OCI-LY1 (cell line): ENCODE results near the gene CELF2.
"Not testable (repeated sequence)": the region's sequence is repeated elsewhere in the genome, so short reads cannot be mapped to it uniquely, and the experiment has no call there.

Source experiments
- H2AFZ ChIP-seq: fragments of 200-600 bp; sonication (generic), shearing (Covaris generic); 2 replicates; pipeline ENCODE4 v1.6.0; 2014; ENCODE audit warnings: antibody characterized with exemption, mild to moderate bottlenecking, low read length
- H3F3A ChIP-seq: fragments of 200-600 bp; sonication (generic), shearing (Covaris generic); 2 replicates; pipeline ENCODE4 v1.6.0; 2014; ENCODE audit warnings: mild to moderate bottlenecking, antibody characterized with exemption, low read length, moderate library complexity; ENCODE audit not compliant: insufficient read depth
- H3K27ac ChIP-seq: fragments of 200-600 bp; sonication (generic); 2 replicates; pipeline ENCODE4 v1.5.1; 2014; ENCODE audit warnings: low read length, mixed run types, mild to moderate bottlenecking, low read depth; ENCODE audit not compliant: poor library complexity, severe bottlenecking
- H3K27me3 ChIP-seq: fragments of 200-600 bp; sonication (generic); 2 replicates; pipeline ENCODE4 v1.6.0; 2014; ENCODE audit warnings: antibody characterized with exemption, mild to moderate bottlenecking, low read length, moderate library complexity; ENCODE audit not compliant: insufficient read depth
- H3K36me3 ChIP-seq: fragments of 200-600 bp; sonication (generic); 2 replicates; pipeline ENCODE4 v1.6.1; 2014; ENCODE audit warnings: mild to moderate bottlenecking, antibody characterized with exemption, low read length, moderate library complexity, mixed read lengths; ENCODE audit not compliant: insufficient read depth
- H3K4me1 ChIP-seq: fragments of 200-600 bp; sonication (generic); 2 replicates; pipeline ENCODE4 v1.5.1; 2014; ENCODE audit warnings: mild to moderate bottlenecking, low read length, moderate library complexity; ENCODE audit not compliant: insufficient read depth, severe bottlenecking
- H3K4me2 ChIP-seq: fragments of 200-600 bp; sonication (generic), shearing (Covaris generic); 2 replicates; pipeline ENCODE4 v1.6.1; 2014; ENCODE audit warnings: low read length
- H3K4me3 ChIP-seq: fragments of 200-600 bp; sonication (generic); 2 replicates; pipeline ENCODE4 v1.5.1; 2014; ENCODE audit warnings: low read length, low read depth, mild to moderate bottlenecking, mixed read lengths; ENCODE audit not compliant: poor library complexity, severe bottlenecking
- H3K79me2 ChIP-seq: fragments of 200-600 bp; shearing (Covaris generic); 2 replicates; pipeline ENCODE4 v1.6.1; 2016; ENCODE audit warnings: mixed run types, low read length, mixed read lengths; ENCODE audit not compliant: insufficient read depth
- H3K9ac ChIP-seq: fragments of 200-600 bp; sonication (generic), shearing (Covaris generic); 2 replicates; pipeline ENCODE4 v1.6.1; 2014; ENCODE audit warnings: mild to moderate bottlenecking, low read length, mixed read lengths
- H3K9me2 ChIP-seq: fragments of 200-600 bp; sonication (generic), shearing (Covaris generic); 2 replicates; pipeline ENCODE4 v1.6.1; 2014; ENCODE audit warnings: low read depth, mild to moderate bottlenecking, low read length, mixed read lengths
- H3K9me3 ChIP-seq: fragments of 200-600 bp; shearing (Covaris generic); 2 replicates; pipeline ENCODE4 v1.6.1; 2014; ENCODE audit warnings: low read length, mixed read lengths
- H4K20me1 ChIP-seq: fragments of 200-600 bp; sonication (generic), shearing (Covaris generic); 2 replicates; pipeline ENCODE4 v1.6.0; 2016; ENCODE audit warnings: mild to moderate bottlenecking, low read length; ENCODE audit not compliant: insufficient read depth
- CTCF ChIP-seq: fragments of 200-600 bp; sonication (generic), shearing (Covaris generic); IDR thresholded peaks from 2 replicates; pipeline ENCODE4 v1.5.1; 2017; ENCODE audit warnings: mild to moderate bottlenecking, antibody characterized with exemption, low read length, moderate library complexity, mixed read lengths
- EZH2 ChIP-seq: fragments of 200-600 bp; sonication (generic), shearing (Covaris generic); IDR thresholded peaks from 2 replicates; pipeline ENCODE4 v1.8.0; 2017; ENCODE audit warnings: borderline replicate concordance, mixed run types, mild to moderate bottlenecking, antibody characterized with exemption, low read length, moderate library complexity, mixed read lengths

The CELF2 gene

GRCh38 chr10:11119843-11120242 lies 102.2 kb downstream of the CELF2 start:
- Histone ChIP-seq H3K9me2 (no peaks in the 10 kb centered on the region), H3K4me2 (no peak overlapping the region), H2AFZ (no peak overlapping the region), H3K79me2 (no peaks in the 10 kb centered on the region), H3K27ac (no peak overlapping the region), H3K4me1 (no peaks in the 10 kb centered on the region), H3F3A (no peaks in the 10 kb centered on the region), H4K20me1 (no peaks in the 10 kb centered on the region), H3K27me3 (no peaks in the 10 kb centered on the region), H3K36me3 (no peaks in the 10 kb centered on the region), H3K9me3 (no peaks in the 10 kb centered on the region), H3K9ac (no peak overlapping the region), H3K4me3 (no peak overlapping the region)
- TF ChIP-seq CTCF (no peak), EZH2 (no peak)

GRCh38 chr10:11120711-11121110 lies 103.0 kb downstream of the CELF2 start:
- Histone ChIP-seq H3K4me3 (no peak overlapping the region), H3F3A (no peaks in the 10 kb centered on the region), H3K9me3 (no peaks in the 10 kb centered on the region), H3K36me3 (no peaks in the 10 kb centered on the region), H3K27me3 (no peaks in the 10 kb centered on the region), H3K79me2 (no peaks in the 10 kb centered on the region), H3K27ac (no peak overlapping the region), H4K20me1 (no peaks in the 10 kb centered on the region), H3K4me2 (no peak overlapping the region), H3K4me1 (no peaks in the 10 kb centered on the region), H2AFZ (no peak overlapping the region), H3K9me2 (no peaks in the 10 kb centered on the region), H3K9ac (no peak overlapping the region)
- no peak for TF ChIP-seq EZH2
- no peak for TF ChIP-seq CTCF

GRCh38 chr10:11123892-11124291 lies 106.2 kb downstream of the CELF2 start:
- not testable (repeated sequence) for H3K4me2 ChIP-seq, H2AFZ ChIP-seq, H3K79me2 ChIP-seq, H3K27me3 ChIP-seq, H4K20me1 ChIP-seq, H3K36me3 ChIP-seq, H3F3A ChIP-seq, H3K9me2 ChIP-seq, H3K9me3 ChIP-seq, H3K4me3 ChIP-seq, H3K4me1 ChIP-seq, H3K27ac ChIP-seq, H3K9ac ChIP-seq

- no peaks in the 10 kb centered on the region for H4K20me1 ChIP-seq
Observed at GRCh38 chr10:11125004-11125403, 107.3 kb downstream of the CELF2 start.

GRCh38 chr10:11127017-11127416 lies 109.3 kb downstream of the CELF2 start:
- not testable (repeated sequence) for H3K27ac ChIP-seq, H3K4me3 ChIP-seq, H3K27me3 ChIP-seq, H3K79me2 ChIP-seq, H3K4me2 ChIP-seq, H3K36me3 ChIP-seq, H3K9me3 ChIP-seq, H4K20me1 ChIP-seq, H3F3A ChIP-seq, H3K9ac ChIP-seq, H2AFZ ChIP-seq, H3K4me1 ChIP-seq, H3K9me2 ChIP-seq

More at GRCh38 chr10:11125004-11125403, 107.3 kb downstream of the CELF2 start:
- H2AFZ ChIP-seq, result no peak overlapping the region
- no peak for TF ChIP-seq EZH2
- TF ChIP-seq CTCF, result no peak
- no peak overlapping the region for H3K9ac ChIP-seq
- H3K27me3 ChIP-seq, result no peaks in the 10 kb centered on the region
- no peaks in the 10 kb centered on the region for H3K9me2 ChIP-seq
- no peaks in the 10 kb centered on the region for H3K4me1 ChIP-seq
- H3K4me2 ChIP-seq, result no peak overlapping the region
- no peaks in the 10 kb centered on the region for H3K9me3 ChIP-seq
- H3K4me3 ChIP-seq, result no peak overlapping the region
- no peaks in the 10 kb centered on the region for H3K36me3 ChIP-seq
- H3F3A ChIP-seq, result no peaks in the 10 kb centered on the region
- H3K79me2 ChIP-seq, result no peaks in the 10 kb centered on the region
- no peak overlapping the region for H3K27ac ChIP-seq
